Gastrocnemius medialis (tissue), 4 donors: ENCODE measurements around the gene INPP5A. TPM values are rescaled to one million over a fixed set of nuclear protein-coding genes. Genes with fewer than 3 reads are reported as not detected.

Experiments
- ATAC-seq, 2 donors: fragments of 150-250 bp; one replicate each; pipeline ENCODE4 v1.9.1; 2016
- DNase-seq, 2 donors: peaks; one replicate each; pipeline ENCODE4 v3.0.0-alpha.2; 2019
- H3K27ac ChIP-seq, 4 donors: fragments of 200-600 bp; sonication (generic); 1 replicate in 1 of 4; 2 replicates in 3 of 4; pipeline ENCODE4 v1.5.1; 2016 to 2018; ENCODE audit warnings: mild to moderate bottlenecking in 2 of 4, moderate library complexity in 1 of 4
- H3K27me3 ChIP-seq, 3 donors: fragments of 200-600 bp; sonication (generic) in 2 of 3; 1 replicate in 1 of 3; 2 replicates in 2 of 3; pipeline versions ENCODE4 v1.5.1 to v1.6.0; 2016 to 2019; ENCODE audit warnings: mild to moderate bottlenecking in 1 of 3, moderate library complexity in 1 of 3
- H3K36me3 ChIP-seq, 2 donors: fragments of 200-600 bp; sonication (generic) in 1 of 2; one replicate each; pipeline ENCODE4 v1.5.1; 2017 to 2018
- H3K4me1 ChIP-seq, 2 donors: fragments of 200-600 bp; sonication (generic) in 1 of 2; one replicate each; pipeline ENCODE4 v1.5.1; 2016 to 2017; ENCODE audit warnings: mild to moderate bottlenecking in 2 of 2
- H3K4me3 ChIP-seq, 4 donors: fragments of 200-600 bp; sonication (generic) in 3 of 4; 1 replicate in 1 of 4; 2 replicates in 3 of 4; pipeline ENCODE4 v1.5.1; 2016 to 2019; ENCODE audit warnings: mild to moderate bottlenecking in 2 of 4
- H3K9me3 ChIP-seq, 3 donors: fragments of 200-600 bp; sonication (generic) in 2 of 3; 1 replicate in 1 of 3; 2 replicates in 2 of 3; pipeline ENCODE4 v1.5.1; 2016 to 2019
- CTCF ChIP-seq, 5 experiments: fragments of 450-650 bp in 3 of 5; fragments of 200-600 bp in 2 of 5; sonication (generic) in 2 of 5; IDR thresholded peaks in 4 of 5; conservative IDR thresholded peaks in 1 of 5; 1 replicate in 4 of 5; 2 replicates in 1 of 5; pipeline ENCODE4 v1.5.1; 2016 to 2019; ENCODE audit warnings: antibody characterized with exemption in 5 of 5, mild to moderate bottlenecking in 3 of 5, moderate library complexity in 3 of 5
- POLR2A ChIP-seq, 2 donors: fragments of 450-650 bp; IDR thresholded peaks; one replicate each; pipeline ENCODE4 v1.6.1; 2017; ENCODE audit warnings: antibody characterized with exemption in 2 of 2, mild to moderate bottlenecking in 2 of 2, moderate library complexity in 2 of 2
- in situ Hi-C, 4 donors: fragments of 200-750 bp; cut with MboI; loops; one replicate each; pipeline versions ENCODE4 v1.15.0 to v1.8.0; 2017; ENCODE audit warnings: low sequenced_read_pairs in 4 of 4
- intact Hi-C: fragments of 100-400 bp; cut with DNase I; formaldehyde crosslinking; loops from one replicate; pipeline ENCODE4 v1.15.1; 2023; ENCODE audit warnings: low total_unique reads
- total RNA-seq, 4 donors: library from RNA; depleted of rRNA; stranded (reverse); fragments of >200 nt; gene quantifications; one replicate each; pipeline versions ENCODE4 v1.1.0 to v1.2.3, GENCODE V29; 2016

The INPP5A gene
- total RNA-seq, 4 donors from 2014 or later, result 74.9 to 107 (median 92.4) TPM

GRCh38 chr10:132647424-132647823 is 109.8 kb downstream of the INPP5A start:
- H3K36me3 ChIP-seq, result peaks cover 0 to 2% of the 10 kb centered on the region in 2 donors
- in situ Hi-C loops, result loop anchor here (25.0 kb wide), 2 partner anchors 110 to 260 kb away; partner anchors contain the start of genes INPP5A (in 3 of the 4) and PWWP2B (in 3 of the 4)
- H3K9me3 ChIP-seq, result no peaks in the 10 kb centered on the region
- no peaks in the 10 kb centered on the region for H3K4me1 ChIP-seq
- ATAC-seq (no peak), DNase-seq (no peak)
- no peak overlapping the region for H3K4me3 ChIP-seq
- no peak for TF ChIP-seq CTCF (IDR thresholded peaks at IDR 0.05 in 4 of 5, conservative IDR thresholded peaks at IDR 0.05 in 1 of 5)
- TF ChIP-seq POLR2A (IDR thresholded peaks at IDR 0.05), result no peak
- no peak overlapping the region for H3K27ac ChIP-seq
- no peaks in the 10 kb centered on the region for H3K27me3 ChIP-seq
- intact Hi-C loops, result no loop called here

- no peak overlapping the region for H3K27ac ChIP-seq
These were observed 110.7 kb downstream of the INPP5A start for GRCh38 chr10:132648072-132648850.

GRCh38 chr10:132648851-132649528 is 111.4 kb downstream of the INPP5A start:
- no peak overlapping the region for H3K4me3 ChIP-seq
- intact Hi-C loops, result no loop called here
- H3K36me3 ChIP-seq, result peaks cover 0 to 9% of the 10 kb centered on the region in 2 donors
- H3K27ac ChIP-seq, result no peak overlapping the region
- no peak for DNase-seq
- TF ChIP-seq CTCF (IDR thresholded peaks at IDR 0.05 in 4 of 5, conservative IDR thresholded peaks at IDR 0.05 in 1 of 5), result no peak
- TF ChIP-seq POLR2A (IDR thresholded peaks at IDR 0.05), result no peak
- no peaks in the 10 kb centered on the region for H3K9me3 ChIP-seq
- in situ Hi-C loops, result loop anchor here (25.0 kb wide), 2 partner anchors 112 to 262 kb away; partner anchors contain the start of genes INPP5A (in 3 of the 4) and PWWP2B (in 3 of the 4)
- no peak for ATAC-seq
- H3K4me1 ChIP-seq, result no peaks in the 10 kb centered on the region
- H3K27me3 ChIP-seq, result no peaks in the 10 kb centered on the region

More at GRCh38 chr10:132648072-132648850, 110.7 kb downstream of the INPP5A start:
- intact Hi-C loops, result no loop called here
- TF ChIP-seq CTCF (IDR thresholded peaks at IDR 0.05 in 4 of 5, conservative IDR thresholded peaks at IDR 0.05 in 1 of 5), result no peak
- no peak for TF ChIP-seq POLR2A (IDR thresholded peaks at IDR 0.05)
- Histone ChIP-seq H3K27me3 (no peaks in the 10 kb centered on the region), H3K4me1 (no peaks in the 10 kb centered on the region), H3K9me3 (no peaks in the 10 kb centered on the region), H3K36me3 (peaks cover 0 to 9% of the 10 kb centered on the region in 2 donors), H3K4me3 (no peak overlapping the region)
- no peak for ATAC-seq
- DNase-seq, result no peak
- in situ Hi-C loops, result loop anchor here (25.0 kb wide), 2 partner anchors 111 to 261 kb away; partner anchors contain the start of genes INPP5A (in 3 of the 4) and PWWP2B (in 3 of the 4)

DNA sequence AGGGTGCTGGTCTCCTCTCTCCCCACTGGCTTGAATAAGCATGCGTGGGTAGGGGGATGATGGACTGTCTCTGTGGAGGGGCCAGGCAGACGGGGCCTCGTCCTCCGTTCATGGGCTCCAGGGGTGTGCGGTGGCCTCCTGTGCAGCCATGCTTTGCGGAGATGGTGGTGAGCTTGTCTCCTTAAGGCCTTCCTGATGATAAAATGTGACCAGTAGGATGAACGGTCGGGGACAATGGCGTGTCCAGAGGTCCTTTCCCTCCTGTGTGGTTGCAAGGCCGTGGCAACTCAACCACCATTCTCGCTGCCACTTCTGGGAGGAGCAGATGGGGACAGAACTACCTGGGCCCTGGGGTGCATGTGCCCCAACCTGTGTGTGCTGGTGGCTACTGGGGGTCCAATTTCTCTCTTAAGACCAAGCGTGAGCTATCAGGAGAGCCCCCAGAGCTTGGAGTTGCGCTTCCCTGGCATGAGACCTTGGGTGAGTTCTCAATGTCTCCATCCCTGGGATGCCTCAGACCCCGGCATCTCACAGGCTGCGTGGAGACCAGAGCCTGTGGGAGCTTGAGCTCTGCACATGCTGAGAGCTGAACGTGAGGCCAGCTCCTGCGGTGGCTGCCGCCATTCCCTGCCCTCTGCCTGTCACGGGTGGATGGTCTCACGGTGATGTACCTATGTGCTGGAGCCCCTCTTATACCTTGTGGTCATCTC is 112.2 kb downstream of the INPP5A start:
- in situ Hi-C loops, result loop anchor here (25.0 kb wide), 2 partner anchors 113 to 263 kb away; partner anchors contain the start of genes INPP5A (in 3 of the 4) and PWWP2B (in 3 of the 4)
- DNase-seq (no peak), ATAC-seq (no peak)
- H3K4me3 ChIP-seq, result no peak overlapping the region
- TF ChIP-seq POLR2A (IDR thresholded peaks at IDR 0.05), result no peak
- no peak for TF ChIP-seq CTCF (IDR thresholded peaks at IDR 0.05 in 4 of 5, conservative IDR thresholded peaks at IDR 0.05 in 1 of 5)
- H3K27ac ChIP-seq, result no peak overlapping the region
- no peaks in the 10 kb centered on the region for H3K9me3 ChIP-seq
- peaks cover 0 to 9% of the 10 kb centered on the region in 2 donors for H3K36me3 ChIP-seq
- H3K27me3 ChIP-seq, result no peaks in the 10 kb centered on the region
- H3K4me1 ChIP-seq, result no peaks in the 10 kb centered on the region
- intact Hi-C loops, result loop anchor here (5.0 to 10.0 kb wide), 2 partner anchors 75 to 137 kb away; partner anchors contain the start of gene NKX6-2
